CD14-positive monocyte (primary cell): Measurements from ENCODE around the gene FBXW10B. TPM values are rescaled to one million over a fixed set of nuclear protein-coding genes. Genes with fewer than 3 reads are reported as not detected.
"Not testable (repeated sequence)": the region's sequence is repeated elsewhere in the genome, so short reads cannot be mapped to it uniquely, and the experiment has no call there.

Experiments
- DNase-seq, 3 donors: peaks; one replicate each; pipeline ENCODE4 v3.0.0-alpha.2; 2011 to 2022
- H2AFZ ChIP-seq: 2 replicates; pipeline ENCODE4 v1.6.0; 2012; ENCODE audit warnings: mild to moderate bottlenecking, low read depth, low read length, inconsistent platforms; ENCODE audit not compliant: insufficient read depth, poor library complexity, severe bottlenecking
- H3K27ac ChIP-seq, 2 donors: 1 replicate in 1 of 2; 2 replicates in 1 of 2; pipeline ENCODE4 v1.5.1; 2012 to 2013; ENCODE audit warnings: low read length in 2 of 2, control low read depth in 1 of 2, inconsistent platforms in 1 of 2, low read depth in 1 of 2, mild to moderate bottlenecking in 1 of 2
- H3K27me3 ChIP-seq, 2 donors: one replicate each; pipeline versions ENCODE4 v1.6.0 to v1.6.1; 2011 to 2013; ENCODE audit warnings: low read length in 2 of 2; ENCODE audit not compliant: control insufficient read depth in 2 of 2, insufficient read depth in 2 of 2
- H3K36me3 ChIP-seq, 2 donors: replicated peaks in 1 of 2; 1 replicate in 1 of 2; 2 replicates in 1 of 2; pipeline versions ENCODE4 v1.5.1 to v1.6.1; 2012 to 2013; ENCODE audit warnings: low read length in 2 of 2, control low read depth in 1 of 2, inconsistent platforms in 1 of 2, mild to moderate bottlenecking in 1 of 2; ENCODE audit not compliant: insufficient read depth in 2 of 2, control insufficient read depth in 1 of 2
- H3K4me1 ChIP-seq, 2 donors: 1 replicate in 1 of 2; 2 replicates in 1 of 2; pipeline versions ENCODE4 v1.5.1 to v1.6.1; 2012 to 2013; ENCODE audit warnings: low read length in 2 of 2, control low read depth in 1 of 2, inconsistent platforms in 1 of 2, mild to moderate bottlenecking in 1 of 2, moderate library complexity in 1 of 2; ENCODE audit not compliant: insufficient read depth in 2 of 2, control insufficient read depth in 1 of 2
- H3K4me2 ChIP-seq: replicated peaks from 2 replicates; pipeline ENCODE3; 2012; ENCODE audit warnings: low read length, moderate library complexity, mild to moderate bottlenecking; ENCODE audit not compliant: poor library complexity, severe bottlenecking; ENCODE audit errors: extremely low read depth
- H3K4me3 ChIP-seq, 3 experiments: fragments of 200-600 bp in 1 of 3; sonication (generic) in 1 of 3; replicated peaks in 1 of 3; 1 replicate in 2 of 3; 2 replicates in 1 of 3; pipeline ENCODE4 v1.5.1; 2011 to 2013; ENCODE audit warnings: low read length in 3 of 3, mild to moderate bottlenecking in 3 of 3, control low read depth in 2 of 3, low read depth in 2 of 3, inconsistent platforms in 1 of 3, moderate library complexity in 1 of 3
- H3K79me2 ChIP-seq: 2 replicates; pipeline ENCODE4 v1.6.0; 2012; ENCODE audit warnings: mild to moderate bottlenecking, control low read depth, inconsistent platforms, low read length, moderate library complexity; ENCODE audit not compliant: insufficient read depth
- H3K9ac ChIP-seq: 2 replicates; pipeline ENCODE4 v1.6.0; 2017; ENCODE audit warnings: low read length, mild to moderate bottlenecking; ENCODE audit not compliant: insufficient read depth, poor library complexity, severe bottlenecking
- H3K9me3 ChIP-seq, 2 donors: replicated peaks in 1 of 2; 1 replicate in 1 of 2; 2 replicates in 1 of 2; pipeline versions ENCODE4 v1.5.1 to v1.6.1; 2012 to 2013; ENCODE audit warnings: low read length in 2 of 2, control low read depth in 1 of 2; ENCODE audit not compliant: control insufficient read depth in 1 of 2, insufficient read depth in 1 of 2
- H4K20me1 ChIP-seq: 2 replicates; pipeline ENCODE4 v1.6.0; 2012; ENCODE audit warnings: mild to moderate bottlenecking, low read length, control low read depth, moderate library complexity; ENCODE audit not compliant: insufficient read depth
- H3K27ac Mint-ChIP-seq, 7 donors: one replicate each; pipeline ENCODE4 v1.8.0; 2020; ENCODE audit warnings: mild to moderate bottlenecking in 7 of 7, mixed read lengths in 7 of 7, moderate library complexity in 6 of 7, inconsistent platforms in 2 of 7
- H3K27me3 Mint-ChIP-seq, 3 donors: one replicate each; pipeline ENCODE4 v1.8.0; 2021 to 2022; ENCODE audit warnings: low read depth in 3 of 3, mild to moderate bottlenecking in 3 of 3, mixed read lengths in 3 of 3, moderate library complexity in 3 of 3, inconsistent platforms in 1 of 3
- H3K36me3 Mint-ChIP-seq, 2 donors: one replicate each; pipeline ENCODE4 v1.8.0; 2020; ENCODE audit warnings: mixed read lengths in 2 of 2, inconsistent platforms in 1 of 2, mild to moderate bottlenecking in 1 of 2
- H3K4me1 Mint-ChIP-seq: one replicate; pipeline ENCODE4 v1.8.0; 2020; ENCODE audit warnings: mild to moderate bottlenecking, mixed read lengths
- H3K4me3 Mint-ChIP-seq, 2 donors: one replicate each; pipeline ENCODE4 v1.8.0; 2020; ENCODE audit warnings: mild to moderate bottlenecking in 2 of 2, mixed read lengths in 2 of 2, moderate library complexity in 1 of 2
- H3K9me3 Mint-ChIP-seq, 7 donors: one replicate each; pipeline ENCODE4 v1.8.0; 2020 to 2022; ENCODE audit warnings: mixed read lengths in 7 of 7, mild to moderate bottlenecking in 6 of 7, moderate library complexity in 6 of 7, inconsistent platforms in 2 of 7
- WGBS: methylation state at CpG from one replicate; pipeline ENCODE4 v1.1.5; 2013; ENCODE audit warnings: missing lambda C conversion rate; ENCODE audit not compliant: insufficient coverage; 5-methylcytosine and 5-hydroxymethylcytosine counted together
- intact Hi-C, 2 donors: fragments of 100-400 bp; cut with micrococcal nuclease; formaldehyde crosslinking; loops; one replicate each; pipeline versions ENCODE4 v1.15.0 to v1.15.1; 2023
- polyA plus RNA-seq, 3 donors: library from polyadenylated mRNA; depleted of rRNA in 1 of 3; unstranded in 2 of 3; stranded (reverse) in 1 of 3; fragments of 300-500 nt in 2 of 3; fragments of >200 nt in 1 of 3; fragmentation: Illumina TruSeq in 2 of 3; gene quantifications; 1 replicate in 2 of 3; 2 replicates in 1 of 3; pipeline ENCODE4 v1.2.3, GENCODE V29; 2012 to 2021
- TF ChIP-seq, protein P1 (sequence below): fragments of 200-600 bp; IDR thresholded peaks from one replicate; pipeline ENCODE4 v1.8.0; 2022; ENCODE audit warnings: antibody characterized with exemption, mild to moderate bottlenecking

The FBXW10B gene
- polyA plus RNA-seq, 3 donors = 0.09 TPM; not detected in 2

DNA sequence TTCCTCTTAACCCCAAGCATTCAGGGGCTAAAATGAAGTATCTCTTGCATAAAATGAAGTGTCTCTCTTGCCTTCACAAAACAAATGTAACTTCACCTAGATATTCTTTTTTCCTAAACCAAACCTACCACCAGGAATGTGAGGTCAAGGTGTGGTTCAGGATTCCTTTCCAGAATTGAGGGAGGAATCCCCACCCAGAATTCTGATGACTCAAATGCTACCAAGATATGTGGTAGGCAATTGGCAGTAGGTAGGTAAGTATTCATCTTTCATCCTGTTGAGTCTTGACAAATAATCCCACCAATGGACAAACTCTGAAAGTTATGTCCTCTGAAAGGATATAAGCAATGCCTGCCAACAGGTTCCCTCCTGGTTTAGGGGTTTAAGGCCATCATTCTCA is 38.4 kb upstream of the FBXW10B start:
- TF ChIP-seq, protein P1, sequence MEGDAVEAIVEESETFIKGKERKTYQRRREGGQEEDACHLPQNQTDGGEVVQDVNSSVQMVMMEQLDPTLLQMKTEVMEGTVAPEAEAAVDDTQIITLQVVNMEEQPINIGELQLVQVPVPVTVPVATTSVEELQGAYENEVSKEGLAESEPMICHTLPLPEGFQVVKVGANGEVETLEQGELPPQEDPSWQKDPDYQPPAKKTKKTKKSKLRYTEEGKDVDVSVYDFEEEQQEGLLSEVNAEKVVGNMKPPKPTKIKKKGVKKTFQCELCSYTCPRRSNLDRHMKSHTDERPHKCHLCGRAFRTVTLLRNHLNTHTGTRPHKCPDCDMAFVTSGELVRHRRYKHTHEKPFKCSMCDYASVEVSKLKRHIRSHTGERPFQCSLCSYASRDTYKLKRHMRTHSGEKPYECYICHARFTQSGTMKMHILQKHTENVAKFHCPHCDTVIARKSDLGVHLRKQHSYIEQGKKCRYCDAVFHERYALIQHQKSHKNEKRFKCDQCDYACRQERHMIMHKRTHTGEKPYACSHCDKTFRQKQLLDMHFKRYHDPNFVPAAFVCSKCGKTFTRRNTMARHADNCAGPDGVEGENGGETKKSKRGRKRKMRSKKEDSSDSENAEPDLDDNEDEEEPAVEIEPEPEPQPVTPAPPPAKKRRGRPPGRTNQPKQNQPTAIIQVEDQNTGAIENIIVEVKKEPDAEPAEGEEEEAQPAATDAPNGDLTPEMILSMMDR = no peak
- H3K27ac Mint-ChIP-seq = no peak overlapping the region
- H3K9me3 ChIP-seq = no peaks in the 10 kb centered on the region
- H3K9me3 Mint-ChIP-seq = no peaks in the 10 kb centered on the region
- H3K36me3 Mint-ChIP-seq = peaks cover 5 to 9% of the 10 kb centered on the region in 2 donors
- H3K4me2 ChIP-seq = no peak overlapping the region
- no peak overlapping the region for H3K4me3 ChIP-seq
- H4K20me1 ChIP-seq = no peaks in the 10 kb centered on the region
- intact Hi-C loops = no loop called here
- no peaks in the 10 kb centered on the region for H3K79me2 ChIP-seq
- no peak overlapping the region for H2AFZ ChIP-seq
- H3K4me3 Mint-ChIP-seq = no peak overlapping the region
- no peaks in the 10 kb centered on the region for H3K4me1 ChIP-seq
- H3K36me3 ChIP-seq = no peaks in the 10 kb centered on the region
- H3K27me3 ChIP-seq = no peaks in the 10 kb centered on the region
- DNase-seq = no peak
- H3K27me3 Mint-ChIP-seq = peaks cover 0 to 2% (median 0%) of the 10 kb centered on the region in 3 donors
- H3K27ac ChIP-seq = no peak overlapping the region
- H3K9ac ChIP-seq = no peak overlapping the region
- no peaks in the 10 kb centered on the region for H3K4me1 Mint-ChIP-seq

DNA sequence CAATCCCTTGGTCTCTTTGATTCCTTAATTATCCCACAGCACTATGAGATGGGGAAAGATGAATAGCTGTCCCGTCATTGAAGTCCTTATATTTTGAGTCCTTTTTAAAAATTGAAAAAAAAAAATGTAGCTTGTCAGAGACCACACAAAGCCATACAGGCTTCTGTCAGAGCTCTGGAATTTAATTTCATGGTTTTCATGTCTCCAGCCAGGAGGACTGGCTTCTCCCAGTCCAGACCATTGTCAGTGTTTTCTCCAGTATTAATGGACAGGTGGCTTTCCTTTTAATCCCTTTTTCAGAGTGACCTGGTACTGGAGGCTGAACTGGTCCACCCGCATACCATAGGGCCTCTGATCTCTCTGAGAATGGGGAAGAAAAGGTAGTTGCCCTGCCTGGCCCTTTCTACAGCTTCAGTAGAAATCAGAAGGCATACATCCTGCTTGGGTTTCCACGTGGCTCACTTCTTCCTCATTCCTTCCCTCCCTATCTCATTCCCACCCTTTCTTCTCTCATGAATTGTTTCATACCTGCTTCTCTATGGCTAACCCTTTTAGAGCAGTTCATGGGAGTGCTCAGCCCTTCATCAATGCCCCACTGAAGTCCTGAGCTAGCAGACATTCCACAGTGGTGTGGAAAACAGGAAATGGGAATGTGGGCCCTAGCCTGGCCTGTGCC is 35.5 kb upstream of the FBXW10B start:
- no peak overlapping the region for H3K4me2 ChIP-seq
- H3K36me3 ChIP-seq = no peaks in the 10 kb centered on the region
- no peaks in the 10 kb centered on the region for H3K79me2 ChIP-seq
- Mint-ChIP-seq H3K36me3 (peaks cover 5% of the 10 kb centered on the region in 2 donors), H3K9me3 (no peaks in the 10 kb centered on the region), H3K4me1 (peaks cover 19% of the 10 kb centered on the region), H3K27ac (no peak overlapping the region), H3K4me3 (no peak overlapping the region), H3K27me3 (peaks cover 0 to 2% (median 0%) of the 10 kb centered on the region in 3 donors)
- no peaks in the 10 kb centered on the region for H3K9me3 ChIP-seq
- 47% methylated on average over 2 of the region's 3 CpGs for WGBS
- no peak for DNase-seq
- H3K4me3 ChIP-seq = no peak overlapping the region
- H3K27ac ChIP-seq = no peak overlapping the region
- H3K4me1 ChIP-seq = peaks cover 14 to 21% of the 10 kb centered on the region in 2 donors
- no peaks in the 10 kb centered on the region for H3K27me3 ChIP-seq
- no peaks in the 10 kb centered on the region for H4K20me1 ChIP-seq
- no peak overlapping the region for H3K9ac ChIP-seq
- TF ChIP-seq, protein P1 = no peak
- H2AFZ ChIP-seq = no peak overlapping the region
- intact Hi-C loops = no loop called here

DNA sequence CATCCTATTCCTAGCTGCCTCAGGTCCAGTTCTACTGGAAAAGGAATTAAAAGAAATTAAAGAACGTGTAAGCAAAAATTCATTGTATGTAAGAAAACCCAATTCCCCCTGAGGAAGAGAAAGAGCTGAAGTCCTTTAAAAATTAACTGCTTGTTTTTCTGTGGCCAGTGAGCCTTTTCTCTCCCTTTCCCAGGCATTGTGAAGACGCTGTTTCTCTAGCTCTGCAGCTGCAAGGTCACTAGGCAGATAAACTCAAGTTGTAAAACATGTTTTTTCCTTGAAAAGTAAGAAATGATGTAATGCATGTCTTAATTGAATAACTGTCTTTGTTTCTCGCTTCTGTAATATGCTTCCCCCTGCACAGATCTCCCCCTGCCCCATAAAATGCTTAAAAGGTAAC is 34.9 kb upstream of the FBXW10B start:
- H3K4me2 ChIP-seq, H3K4me3 ChIP-seq, H3K4me3 Mint-ChIP-seq, H3K27me3 Mint-ChIP-seq, DNase-seq, H4K20me1 ChIP-seq, H3K27ac Mint-ChIP-seq, H3K36me3 Mint-ChIP-seq, H2AFZ ChIP-seq, H3K9me3 ChIP-seq, H3K27ac ChIP-seq, H3K9ac ChIP-seq, H3K36me3 ChIP-seq, H3K27me3 ChIP-seq, H3K79me2 ChIP-seq, H3K9me3 Mint-ChIP-seq, intact Hi-C loops: not testable (repeated sequence)
- peaks cover 22% of the 10 kb centered on the region for H3K4me1 Mint-ChIP-seq
- WGBS = no CpG with 5 or more reads among the region's 3 CpGs
- H3K4me1 ChIP-seq = peaks cover 17 to 25% of the 10 kb centered on the region in 2 donors
